Transverse colon (tissue), 4 donors: Measurements from ENCODE around the gene COTL1. TPM values are rescaled to one million over a fixed set of nuclear protein-coding genes. Genes with fewer than 3 reads are reported as not detected.

Experiments
- DNase-seq: peaks from one replicate; pipeline ENCODE4 v3.0.0-alpha.2; 2019
- H3K27ac ChIP-seq, 4 donors: fragments of 200-600 bp; sonication (generic); 2 replicates each; pipeline ENCODE4 v1.5.1; 2016 to 2018; ENCODE audit warnings: inconsistent platforms in 4 of 4
- H3K27me3 ChIP-seq: fragments of 200-600 bp; sonication (generic); 2 replicates; pipeline ENCODE4 v1.5.1; 2017; ENCODE audit warnings: inconsistent platforms
- H3K36me3 ChIP-seq, 4 donors: fragments of 200-600 bp; sonication (generic); 2 replicates each; pipeline ENCODE4 v1.5.1; 2017 to 2019; ENCODE audit warnings: inconsistent platforms in 4 of 4
- H3K4me1 ChIP-seq, 4 donors: fragments of 200-600 bp; sonication (generic); 2 replicates each; pipeline ENCODE4 v1.5.1; 2017 to 2020; ENCODE audit warnings: inconsistent platforms in 4 of 4
- H3K4me3 ChIP-seq, 4 donors: fragments of 200-600 bp; sonication (generic); 1 replicate in 1 of 4; 2 replicates in 3 of 4; pipeline versions ENCODE4 v1.5.1 to v1.6.1; 2017 to 2019; ENCODE audit warnings: inconsistent platforms in 4 of 4
- H3K9me3 ChIP-seq, 2 donors: fragments of 200-600 bp; sonication (generic); 2 replicates each; pipeline ENCODE4 v1.5.1; 2017 to 2019; ENCODE audit warnings: inconsistent platforms in 2 of 2
- CTCF ChIP-seq, 5 experiments: fragments of 200-600 bp in 3 of 5; fragments of 450-650 bp in 2 of 5; sonication (generic) in 3 of 5; IDR thresholded peaks; 1 replicate in 2 of 5; 2 replicates in 3 of 5; pipeline ENCODE4 v1.5.1; 2016 to 2017; ENCODE audit warnings: antibody characterized with exemption in 5 of 5, inconsistent platforms in 3 of 5, mild to moderate bottlenecking in 2 of 5, moderate library complexity in 1 of 5
- EP300 ChIP-seq: sonication (generic); formaldehyde crosslinking; IDR thresholded peaks from one replicate; pipeline ENCODE4 v1.6.1; 2017; ENCODE audit warnings: antibody characterized with exemption, low read depth
- POLR2A ChIP-seq: fragments of 450-650 bp; IDR thresholded peaks from one replicate; pipeline ENCODE4 v1.6.1; 2016; ENCODE audit warnings: antibody characterized with exemption, mild to moderate bottlenecking, moderate library complexity
- POLR2AphosphoS5 ChIP-seq, 3 donors: sonication (generic); formaldehyde crosslinking; IDR thresholded peaks; one replicate each; pipeline ENCODE4 v1.6.1; 2016; ENCODE audit warnings: antibody characterized with exemption in 3 of 3
- WGBS, 2 donors: methylation state at CpG; one replicate each; pipeline ENCODE4 v1.1.5; 2018; ENCODE audit warnings: low coverage in 1 of 2; 5-methylcytosine and 5-hydroxymethylcytosine counted together
- in situ Hi-C, 4 donors: fragments of 200-750 bp; cut with MboI; loops; one replicate each; pipeline versions ENCODE4 v1.15.0 to v1.15.1; 2017; ENCODE audit warnings: low sequenced_read_pairs in 3 of 4, low pct_ligation_motif_present in 1 of 4, low pct_unique_long_range_greater_than_20kb in 1 of 4
- intact Hi-C: fragments of 100-400 bp; cut with DNase I; formaldehyde crosslinking; loops from one replicate; pipeline ENCODE4 v1.15.1; 2023; ENCODE audit warnings: low total_unique reads
- total RNA-seq, 4 donors: library from RNA; depleted of rRNA; stranded (reverse); fragments of >200 nt; gene quantifications; one replicate each; pipeline ENCODE4 v1.1.0, GENCODE V29; 2016

COTL1 gene
- total RNA-seq, 4 donors from 2014 or later: 31.1 to 78.9 (median 47.9) TPM

GRCh38 chr16:84608282-84608681 is 9.6 kb downstream of the COTL1 start:
- intact Hi-C loops: no loop called here
- DNase-seq: no peak
- Histone ChIP-seq H3K27me3 (no peaks in the 10 kb centered on the region), H3K9me3 (no peaks in the 10 kb centered on the region), H3K27ac (peak overlapping the region; percentile 24 to 65 (median 39)), H3K4me1 (peaks cover 0 to 32% (median 12%) of the 10 kb centered on the region in 4 donors), H3K36me3 (no peaks in the 10 kb centered on the region), H3K4me3 (no peak overlapping the region)
- 62 to 78% methylated on average over 5 to 6 of the region's 6 CpGs for WGBS, 2 donors
- TF ChIP-seq CTCF (IDR thresholded peaks at IDR 0.05) (no peak), EP300 (no peak), POLR2AphosphoS5 (IDR thresholded peaks at IDR 0.05) (no peak)
- in situ Hi-C loops: no loop called here

GRCh38 chr16:84607694-84608093 is 10.2 kb downstream of the COTL1 start:
- Histone ChIP-seq H3K27ac (peak overlapping the region; percentile 24 to 65 (median 39)), H3K9me3 (no peaks in the 10 kb centered on the region), H3K36me3 (no peaks in the 10 kb centered on the region), H3K27me3 (no peaks in the 10 kb centered on the region), H3K4me1 (peaks cover 3 to 35% (median 17%) of the 10 kb centered on the region in 4 donors), H3K4me3 (no peak overlapping the region)
- intact Hi-C loops: no loop called here
- DNase-seq: peak; percentile 46
- 66 to 77% methylated on average over 2 to 7 of the region's 7 CpGs for WGBS, 2 donors
- TF ChIP-seq CTCF (IDR thresholded peaks at IDR 0.05) (no peak), POLR2AphosphoS5 (IDR thresholded peaks at IDR 0.05) (peak in 1 of 3 donors; percentile 32)
- in situ Hi-C loops: no loop called here

GRCh38 chr16:84607061-84607460 is 10.8 kb downstream of the COTL1 start:
- H3K27ac ChIP-seq: peak overlapping the region; percentile 24 to 65 (median 39)
- H3K4me1 ChIP-seq: peaks cover 6 to 39% (median 18%) of the 10 kb centered on the region in 4 donors
- TF ChIP-seq POLR2AphosphoS5 (IDR thresholded peaks at IDR 0.05) (no peak), POLR2A (no peak), EP300 (no peak), CTCF (IDR thresholded peaks at IDR 0.05) (no peak)
- 91 to 92% methylated on average over 4 to 13 of the region's 13 CpGs for WGBS, 2 donors
- intact Hi-C loops: no loop called here
- H3K36me3 ChIP-seq: no peaks in the 10 kb centered on the region
- no peak for DNase-seq
- no peaks in the 10 kb centered on the region for H3K9me3 ChIP-seq
- no peak overlapping the region for H3K4me3 ChIP-seq
- H3K27me3 ChIP-seq: no peaks in the 10 kb centered on the region
- in situ Hi-C loops: no loop called here

- H3K9me3 ChIP-seq: no peaks in the 10 kb centered on the region
- 72 to 83% methylated on average over 2 to 14 of the region's 14 CpGs for WGBS, 2 donors
- H3K4me3 ChIP-seq: no peak overlapping the region
- DNase-seq: no peak
- intact Hi-C loops: no loop called here
- peaks cover 12 to 39% (median 14%) of the 10 kb centered on the region in 4 donors for H3K4me1 ChIP-seq
- H3K27me3 ChIP-seq: no peaks in the 10 kb centered on the region
- H3K27ac ChIP-seq: peak overlapping the region in 2 of 4 donors; percentile 26 to 41
- TF ChIP-seq EP300 (no peak), POLR2AphosphoS5 (IDR thresholded peaks at IDR 0.05) (no peak), CTCF (IDR thresholded peaks at IDR 0.05) (no peak), POLR2A (no peak)
- no peaks in the 10 kb centered on the region for H3K36me3 ChIP-seq
- in situ Hi-C loops: no loop called here
Measured at GRCh38 chr16:84606081-84606875, 11.6 kb downstream of the COTL1 start.
